ENCODE data around the gene TMEM196.
"Not testable (repeated sequence)": the region's sequence is repeated elsewhere in the genome, so short reads cannot be mapped to it uniquely, and the experiment has no call there.

The TMEM196 gene

GRCh38 chr7:19705663-19706062, 67.8 kb downstream of the TMEM196 start:
- no peak for DNase-seq

- no peak for DNase-seq
Observed at GRCh38 chr7:19701471-19701870, 71.9 kb downstream of the TMEM196 start.

- DNase-seq: no peak
Observed at GRCh38 chr7:19700936-19701335, 72.5 kb downstream of the TMEM196 start.

GRCh38 chr7:19698331-19698730, 75.1 kb downstream of the TMEM196 start:
- no peak for DNase-seq

GRCh38 chr7:19696926-19697325, 76.5 kb downstream of the TMEM196 start:
- no peak for DNase-seq

- no peak for DNase-seq
Observed at GRCh38 chr7:19692111-19692828, 81.1 kb downstream of the TMEM196 start.

- no peak for DNase-seq
Observed at GRCh38 chr7:19690736-19691135, 82.7 kb downstream of the TMEM196 start.

- DNase-seq: not testable (repeated sequence)
Observed at GRCh38 chr7:19689130-19689529, 84.3 kb downstream of the TMEM196 start.

GRCh38 chr7:19681596-19681995, 91.8 kb downstream of the TMEM196 start:
- DNase-seq: no peak

GRCh38 chr7:19677180-19677579, 96.2 kb downstream of the TMEM196 start:
- DNase-seq: no peak

GRCh38 chr7:19675816-19676215, 97.6 kb downstream of the TMEM196 start:
- DNase-seq: no peak

GRCh38 chr7:19674266-19674960, 99.0 kb downstream of the TMEM196 start:
- no peak for DNase-seq

- DNase-seq: no peak
Observed at GRCh38 chr7:19670806-19671205, 102.6 kb downstream of the TMEM196 start.

Measured in midbrain (tissue), 1 donor.